DND-41 (cell line): ENCODE data around the gene ANO3.

Source experiments
- ATAC-seq: fragments of 200-7000 bp; cut with Tn5 transposase; 3 replicates; pipeline ENCODE4 v1.9.1; 2021; ENCODE audit warnings: low read depth; ENCODE audit not compliant: insufficient read depth
- DNase-seq: peaks from one replicate; pipeline ENCODE4 v3.0.0-alpha.2; 2020
- H2AFZ ChIP-seq: 2 replicates; pipeline ENCODE4 v1.6.0; 2012; ENCODE audit warnings: low read depth, low read length
- H3K27ac ChIP-seq: 2 replicates; pipeline ENCODE4 v1.5.1; 2012; ENCODE audit warnings: low read length, inconsistent platforms
- H3K27me3 ChIP-seq: fragments of 200-600 bp; sonication (generic); 2 replicates; pipeline ENCODE4 v1.6.0; 2012; ENCODE audit warnings: low read length, mild to moderate bottlenecking, inconsistent platforms; ENCODE audit not compliant: insufficient read depth, poor library complexity
- H3K36me3 ChIP-seq: 2 replicates; pipeline ENCODE4 v1.5.1; 2012; ENCODE audit warnings: low read length, inconsistent platforms; ENCODE audit not compliant: insufficient read depth
- H3K4me1 ChIP-seq: 2 replicates; pipeline ENCODE4 v1.5.1; 2012; ENCODE audit warnings: mild to moderate bottlenecking, low read length; ENCODE audit not compliant: insufficient read depth
- H3K4me2 ChIP-seq: 2 replicates; pipeline ENCODE4 v1.6.0; 2012; ENCODE audit warnings: mild to moderate bottlenecking, moderate library complexity, low read length, inconsistent platforms; ENCODE audit not compliant: insufficient read depth
- H3K4me3 ChIP-seq, 2 experiments: fragments of 200-600 bp in 1 of 2; shearing (Covaris generic) in 1 of 2; 2 replicates each; pipeline ENCODE4 v1.5.1; 2012 to 2016; ENCODE audit warnings: inconsistent platforms in 2 of 2, low read length in 2 of 2, mild to moderate bottlenecking in 2 of 2, low read depth in 1 of 2, moderate library complexity in 1 of 2
- H3K79me2 ChIP-seq: 2 replicates; pipeline ENCODE4 v1.6.0; 2012; ENCODE audit warnings: low read length, inconsistent platforms; ENCODE audit not compliant: insufficient read depth
- H3K9ac ChIP-seq: 2 replicates; pipeline ENCODE4 v1.6.0; 2012; ENCODE audit warnings: low read depth, mild to moderate bottlenecking, inconsistent platforms, low read length, moderate library complexity
- H3K9me3 ChIP-seq: 2 replicates; pipeline ENCODE4 v1.5.1; 2012; ENCODE audit warnings: low read length, moderate library complexity, mild to moderate bottlenecking, inconsistent platforms; ENCODE audit not compliant: insufficient read depth, severe bottlenecking
- H4K20me1 ChIP-seq: 2 replicates; pipeline ENCODE4 v1.6.0; 2012; ENCODE audit warnings: low read length; ENCODE audit not compliant: insufficient read depth
- EZH2 ChIP-seq: IDR thresholded peaks from 3 replicates; pipeline ENCODE4 v1.6.1; 2012; ENCODE audit warnings: borderline replicate concordance, low read depth, mild to moderate bottlenecking, moderate library complexity, low read length, inconsistent platforms; ENCODE audit not compliant: severe bottlenecking
- TF ChIP-seq, protein P1 (sequence below): IDR thresholded peaks from 2 replicates; pipeline ENCODE4 v1.5.1; 2012; ENCODE audit warnings: borderline replicate concordance, low read length, moderate library complexity, mild to moderate bottlenecking; ENCODE audit not compliant: poor library complexity, severe bottlenecking; ENCODE audit errors: extremely low read depth

ANO3 gene

GRCh38 chr11:26712497-26712896 lies 380.6 kb downstream of the ANO3 start:
- H3K9me3 ChIP-seq = no peaks in the 10 kb centered on the region
- H3K36me3 ChIP-seq = no peaks in the 10 kb centered on the region
- H3K27me3 ChIP-seq = no peaks in the 10 kb centered on the region
- ATAC-seq = no peak
- no peak overlapping the region for H3K9ac ChIP-seq
- no peak for TF ChIP-seq EZH2
- TF ChIP-seq, protein P1, sequence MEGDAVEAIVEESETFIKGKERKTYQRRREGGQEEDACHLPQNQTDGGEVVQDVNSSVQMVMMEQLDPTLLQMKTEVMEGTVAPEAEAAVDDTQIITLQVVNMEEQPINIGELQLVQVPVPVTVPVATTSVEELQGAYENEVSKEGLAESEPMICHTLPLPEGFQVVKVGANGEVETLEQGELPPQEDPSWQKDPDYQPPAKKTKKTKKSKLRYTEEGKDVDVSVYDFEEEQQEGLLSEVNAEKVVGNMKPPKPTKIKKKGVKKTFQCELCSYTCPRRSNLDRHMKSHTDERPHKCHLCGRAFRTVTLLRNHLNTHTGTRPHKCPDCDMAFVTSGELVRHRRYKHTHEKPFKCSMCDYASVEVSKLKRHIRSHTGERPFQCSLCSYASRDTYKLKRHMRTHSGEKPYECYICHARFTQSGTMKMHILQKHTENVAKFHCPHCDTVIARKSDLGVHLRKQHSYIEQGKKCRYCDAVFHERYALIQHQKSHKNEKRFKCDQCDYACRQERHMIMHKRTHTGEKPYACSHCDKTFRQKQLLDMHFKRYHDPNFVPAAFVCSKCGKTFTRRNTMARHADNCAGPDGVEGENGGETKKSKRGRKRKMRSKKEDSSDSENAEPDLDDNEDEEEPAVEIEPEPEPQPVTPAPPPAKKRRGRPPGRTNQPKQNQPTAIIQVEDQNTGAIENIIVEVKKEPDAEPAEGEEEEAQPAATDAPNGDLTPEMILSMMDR = no peak
- H3K4me1 ChIP-seq = no peaks in the 10 kb centered on the region
- no peak overlapping the region for H3K27ac ChIP-seq
- no peak for DNase-seq
- no peak overlapping the region for H2AFZ ChIP-seq
- H3K4me2 ChIP-seq = no peak overlapping the region
- no peaks in the 10 kb centered on the region for H4K20me1 ChIP-seq
- no peaks in the 10 kb centered on the region for H3K79me2 ChIP-seq
- H3K4me3 ChIP-seq = no peak overlapping the region
